K562 (cell line): Measurements from ENCODE around the gene POLR3H. TPM values are rescaled to one million over a fixed set of nuclear protein-coding genes. Genes with fewer than 3 reads are reported as not detected.

Experiments used
- ATAC-seq: fragments of 200-7000 bp; cut with Tn5 transposase; 3 replicates; pipeline ENCODE4 v1.9.1; 2020; ENCODE audit warnings: moderate library complexity
- BruUV-seq: library from RNA; stranded (reverse); fragments of 400-500 nt; replicated peaks from 2 replicates; lab custom pipeline; 2021; lab: Mats Ljungman, UMichigan
- CTCF ChIA-PET: fragments of 300-600 bp; formaldehyde crosslinking; extraction: SDS; loops from one replicate; lab custom pipeline; 2021; ENCODE audit warnings: low intra/inter-chr PET ratio; lab: Yijun Ruan, JAX
- POLR2A ChIA-PET: fragments of 300-600, 350-650 bp; sonication (Branson Sonifier 250); formaldehyde crosslinking; extraction: SDS; loops from one replicate; lab custom pipeline; 2021; ENCODE audit warnings: antibody characterized with exemption, inconsistent platforms; lab: Yijun Ruan, JAX
- DNase-seq, 4 experiments: peaks; one replicate each; pipeline versions ENCODE4 v3.0.0 to v3.0.0-alpha.2; 2011 to 2018; ENCODE audit warnings: low spot score in 3 of 4, mixed read lengths in 3 of 4; ENCODE audit errors: extremely low read depth in 1 of 4
- FAIRE-seq: peaks from 2 replicates; lab custom pipeline; 2011; peaks lifted over from hg19 to GRCh38; lab: Jason Lieb, UNC
- H2AFZ ChIP-seq: 2 replicates; pipeline ENCODE4 v1.6.0; 2011; ENCODE audit warnings: low read depth, low read length, control low read depth, inconsistent platforms
- H3K27ac ChIP-seq: fragments of 200-600 bp; 3 replicates; pipeline ENCODE4 v1.8.0; 2011; ENCODE audit warnings: low read depth, mild to moderate bottlenecking, control low read depth, inconsistent platforms, low read length, moderate library complexity, mixed read lengths; ENCODE audit errors: extremely low read depth
- H3K27me3 ChIP-seq, 2 experiments: fragments of 300-600 bp in 1 of 2; 2 replicates in 1 of 2; 3 replicates in 1 of 2; pipeline versions ENCODE4 v1.6.0 to v1.8.0; 2011; ENCODE audit warnings: inconsistent platforms in 2 of 2, low read length in 2 of 2, mild to moderate bottlenecking in 1 of 2, mixed read lengths in 1 of 2, moderate library complexity in 1 of 2; ENCODE audit not compliant: control insufficient read depth in 2 of 2, insufficient read depth in 2 of 2
- H3K36me3 ChIP-seq: fragments of 300-600 bp; 3 replicates; pipeline ENCODE4 v1.8.0; 2011; ENCODE audit warnings: mild to moderate bottlenecking, low read length, inconsistent platforms; ENCODE audit not compliant: control insufficient read depth, insufficient read depth
- H3K4me1 ChIP-seq, 2 experiments: fragments of 200-600 bp in 1 of 2; replicated peaks in 1 of 2; 2 replicates in 1 of 2; 3 replicates in 1 of 2; pipeline versions ENCODE4 v1.5.1 to v1.8.0; 2011; ENCODE audit warnings: inconsistent platforms in 2 of 2, low read length in 2 of 2, mild to moderate bottlenecking in 1 of 2, mixed read lengths in 1 of 2, moderate library complexity in 1 of 2; ENCODE audit not compliant: control insufficient read depth in 2 of 2, insufficient read depth in 2 of 2
- H3K4me2 ChIP-seq: 2 replicates; pipeline ENCODE4 v1.6.1; 2011; ENCODE audit warnings: low read length, control low read depth, inconsistent platforms, mixed read lengths; ENCODE audit not compliant: insufficient read depth
- H3K4me3 ChIP-seq: fragments of 200-600 bp; sonication (generic), shearing (Covaris generic); 2 replicates; pipeline ENCODE4 v1.5.1; 2016; ENCODE audit warnings: control low read depth, inconsistent platforms
- H3K79me2 ChIP-seq: fragments of 200-600 bp; 3 replicates; pipeline ENCODE4 v1.8.0; 2011; ENCODE audit warnings: low read length, inconsistent platforms; ENCODE audit not compliant: control insufficient read depth, insufficient read depth
- H3K9ac ChIP-seq, 2 experiments: 2 replicates each; pipeline versions ENCODE4 v1.6.0 to v1.6.1; 2011; ENCODE audit warnings: low read depth in 2 of 2, low read length in 2 of 2, control low read depth in 1 of 2, inconsistent platforms in 1 of 2, mild to moderate bottlenecking in 1 of 2, mixed read lengths in 1 of 2; ENCODE audit not compliant: insufficient read depth in 1 of 2
- H3K9me1 ChIP-seq: one replicate; pipeline ENCODE4 v1.6.0; 2011; ENCODE audit warnings: inconsistent platforms, mild to moderate bottlenecking, low read length, moderate library complexity; ENCODE audit not compliant: control insufficient read depth, insufficient read depth
- H3K9me3 ChIP-seq: replicated peaks from 2 replicates; pipeline ENCODE4 v1.5.1; 2011; ENCODE audit warnings: low read depth, low read length, inconsistent platforms; ENCODE audit not compliant: control insufficient read depth, insufficient read depth
- H4K20me1 ChIP-seq: replicated peaks from 2 replicates; pipeline ENCODE4 v1.6.1; 2011; ENCODE audit warnings: low read length, inconsistent platforms, mixed read lengths; ENCODE audit not compliant: control insufficient read depth, insufficient read depth
- BCL6 ChIP-seq: fragments of 250-450 bp; sonication (Bioruptor Pico); IDR thresholded peaks from 2 replicates; pipeline ENCODE4 v1.4.0; 2020
- E2F3 ChIP-seq: fragments of 250-450 bp; sonication (Bioruptor Pico); IDR thresholded peaks from 2 replicates; pipeline ENCODE4 v1.4.0; 2020; ENCODE audit warnings: mild to moderate bottlenecking
- MAFG ChIP-seq: fragments of 450-650 bp; conservative IDR thresholded peaks from 2 replicates; pipeline ENCODE4 v1.6.1; 2016; ENCODE audit warnings: missing genetic modification characterization, missing compliant biosample characterization
- NEUROD1 ChIP-seq: fragments of 150-350 bp; IDR thresholded peaks from 2 replicates; pipeline ENCODE4 v1.6.1; 2014; ENCODE audit warnings: borderline replicate concordance, low read length, low read depth; ENCODE audit not compliant: partially characterized antibody
- RBM14 ChIP-seq: fragments of 200-400 bp; formaldehyde crosslinking; IDR thresholded peaks from 2 replicates; pipeline ENCODE4 v1.6.1; 2018; ENCODE audit warnings: low read depth, mild to moderate bottlenecking, low read length, moderate library complexity, borderline replicate concordance; ENCODE audit not compliant: insufficient read depth
- TARDBP ChIP-seq: fragments of 450-650 bp; IDR thresholded peaks from 2 replicates; pipeline ENCODE4 v1.6.1; 2016
- TEAD4 ChIP-seq, 2 experiments: sonication (generic) in 1 of 2; formaldehyde crosslinking in 1 of 2; IDR thresholded peaks; 2 replicates each; pipeline versions ENCODE4 v1.6.1 to v1.8.0; 2012 to 2022; ENCODE audit warnings: borderline replicate concordance in 1 of 2, inconsistent platforms in 1 of 2, low read length in 1 of 2, mild to moderate bottlenecking in 1 of 2, missing genetic modification reagents in 1 of 2
- YBX1 ChIP-seq: fragments of 450-650 bp; IDR thresholded peaks from 2 replicates; pipeline ENCODE4 v1.7.1; 2016; ENCODE audit warnings: mild to moderate bottlenecking
- ZNF12 ChIP-seq: sonication (generic); formaldehyde crosslinking; IDR thresholded peaks from 2 replicates; pipeline ENCODE4 v1.4.0; 2020; ENCODE audit warnings: mild to moderate bottlenecking, missing genetic modification reagents
- ZNF165 ChIP-seq: fragments of 250-450 bp; sonication (Bioruptor Pico); IDR thresholded peaks from 2 replicates; pipeline ENCODE4 v1.4.0; 2020; ENCODE audit warnings: borderline replicate concordance
- ZNF175 ChIP-seq: fragments of 200-800 bp; sonication (Bioruptor generic); IDR thresholded peaks from 2 replicates; pipeline ENCODE4 v1.6.1; 2016; ENCODE audit warnings: low read depth, mild to moderate bottlenecking, missing genetic modification characterization, missing compliant biosample characterization
- ZNF311 ChIP-seq: fragments of 250-450 bp; sonication (Bioruptor Pico); IDR thresholded peaks from 2 replicates; pipeline ENCODE4 v1.4.0; 2020; ENCODE audit warnings: mild to moderate bottlenecking, moderate library complexity
- ZNF444 ChIP-seq: fragments of 250-450 bp; sonication (Bioruptor Pico); IDR thresholded peaks from 2 replicates; pipeline ENCODE4 v1.4.0; 2020; ENCODE audit warnings: mild to moderate bottlenecking, moderate library complexity
- ZNF77 ChIP-seq: fragments of 250-450 bp; sonication (Bioruptor Pico); IDR thresholded peaks from 2 replicates; pipeline ENCODE4 v1.5.0; 2020
- WGBS: fragments of 100-300 bp; shearing (Covaris generic); methylation state at CpG from one replicate; pipeline ENCODE4 v1.1.6; 2016; ENCODE audit warnings: low coverage, mixed read lengths; ENCODE audit not compliant: insufficient coverage; ENCODE audit errors: missing lambda C conversion rate; 5-methylcytosine and 5-hydroxymethylcytosine counted together
- in situ Hi-C: fragments of 300-500 bp; cut with MboI; formaldehyde crosslinking; loops from 4 replicates; pipeline ENCODE4 v1.15.0; 2018; ENCODE audit warnings: inconsistent platforms, mixed read lengths
- intact Hi-C: fragments of 100-400 bp; cut with micrococcal nuclease; formaldehyde crosslinking; loops from 2 replicates; pipeline ENCODE4 v1.14.2; 2022
- polyA plus RNA-seq, 8 experiments: library from polyadenylated mRNA; depleted of rRNA in 4 of 8; stranded (reverse) in 5 of 8; unstranded in 3 of 8; fragments of >200 nt; fragmentation: Nextera tagmentation in 2 of 8; fragmentation: Illumina TruSeq in 1 of 8; extraction: Ambion mirVana in 2 of 8; extraction: Trizol in 1 of 8; gene quantifications; 2 replicates each; pipeline versions ENCODE4 v1.2.1 to v1.2.3, GENCODE V29; 2011 to 2014; ENCODE audit warnings: inconsistent platforms in 1 of 8, missing spikeins in 1 of 8
- total RNA-seq, 7 experiments: library from RNA; depleted of rRNA in 6 of 7; stranded (reverse); fragments of >200 nt in 6 of 7; fragmentation: Illumina TruSeq in 2 of 7; extraction: Trizol in 2 of 7; gene quantifications; 2 replicates each; pipeline versions ENCODE4 v1.2.1 to v1.2.3, GENCODE V29; 2011 to 2021; ENCODE audit warnings: low replicate concordance in 1 of 7
- TF ChIP-seq, protein P1 (sequence below): IDR thresholded peaks from 2 replicates; pipeline ENCODE4 v1.6.1; 2011; ENCODE audit warnings: borderline replicate concordance, low read depth, mild to moderate bottlenecking, moderate library complexity, low read length; ENCODE audit not compliant: insufficient read depth, poor library complexity, severe bottlenecking
- TF ChIP-seq, protein P2 (sequence below), 3 experiments: IDR thresholded peaks in 2 of 3; conservative IDR thresholded peaks in 1 of 3; 2 replicates each; pipeline ENCODE4 v1.5.1; 2011 to 2012; ENCODE audit warnings: low read length in 3 of 3, mild to moderate bottlenecking in 3 of 3, control low read depth in 2 of 3, improper control_type of control experiment in 1 of 3, inconsistent platforms in 1 of 3, low read depth in 1 of 3, mixed read lengths in 1 of 3, moderate library complexity in 1 of 3; ENCODE audit not compliant: insufficient read depth in 2 of 3
- TF ChIP-seq, protein P3 (sequence below): fragments of 250-450 bp; sonication (Bioruptor Pico); IDR thresholded peaks from 2 replicates; pipeline ENCODE4 v1.8.0; 2022; ENCODE audit warnings: moderate library complexity, mild to moderate bottlenecking, inconsistent platforms

The POLR3H gene
- total and polyA plus RNA-seq, 9 of the 15 experiments (the other 6 are each of a cell fraction or from before 2014, with no cell fraction given), result 5.3 to 48.4 (median 22.2) TPM

DNA sequence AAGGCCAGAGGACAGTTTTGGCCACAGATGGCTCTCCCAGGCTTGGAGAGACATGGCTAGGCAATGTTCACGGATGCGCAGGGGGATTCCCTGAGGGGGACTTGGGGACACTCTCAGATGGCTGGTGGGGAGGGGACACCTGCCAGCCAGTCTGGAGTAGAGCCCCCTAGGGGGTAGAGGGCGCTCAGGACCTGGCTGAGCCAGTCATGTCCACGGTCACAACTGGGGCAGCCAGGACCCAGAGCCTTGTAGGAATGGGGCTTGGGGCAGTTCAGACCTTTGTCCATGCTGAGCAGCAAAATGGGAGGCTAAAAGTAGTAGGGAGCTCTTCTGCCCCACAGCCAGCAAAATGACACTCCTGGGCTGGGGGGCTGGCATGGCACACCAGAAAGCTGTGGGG is 18.2 kb upstream of the POLR3H start:
- H3K27me3 ChIP-seq, result no peaks in the 10 kb centered on the region
- ATAC-seq, result no peak
- H3K9me3 ChIP-seq, result no peaks in the 10 kb centered on the region
- no peak for DNase-seq
- no peaks in the 10 kb centered on the region for H3K79me2 ChIP-seq
- H3K4me3 ChIP-seq, result no peak overlapping the region
- no peak for TF ChIP-seq ZNF175 (CRISPR knock-in tag)
- no peak for TF ChIP-seq BCL6 (CRISPR knock-in tag)
- TF ChIP-seq ZNF12 (CRISPR knock-in tag), result no peak
- no peak for TF ChIP-seq RBM14
- TF ChIP-seq, protein P1, sequence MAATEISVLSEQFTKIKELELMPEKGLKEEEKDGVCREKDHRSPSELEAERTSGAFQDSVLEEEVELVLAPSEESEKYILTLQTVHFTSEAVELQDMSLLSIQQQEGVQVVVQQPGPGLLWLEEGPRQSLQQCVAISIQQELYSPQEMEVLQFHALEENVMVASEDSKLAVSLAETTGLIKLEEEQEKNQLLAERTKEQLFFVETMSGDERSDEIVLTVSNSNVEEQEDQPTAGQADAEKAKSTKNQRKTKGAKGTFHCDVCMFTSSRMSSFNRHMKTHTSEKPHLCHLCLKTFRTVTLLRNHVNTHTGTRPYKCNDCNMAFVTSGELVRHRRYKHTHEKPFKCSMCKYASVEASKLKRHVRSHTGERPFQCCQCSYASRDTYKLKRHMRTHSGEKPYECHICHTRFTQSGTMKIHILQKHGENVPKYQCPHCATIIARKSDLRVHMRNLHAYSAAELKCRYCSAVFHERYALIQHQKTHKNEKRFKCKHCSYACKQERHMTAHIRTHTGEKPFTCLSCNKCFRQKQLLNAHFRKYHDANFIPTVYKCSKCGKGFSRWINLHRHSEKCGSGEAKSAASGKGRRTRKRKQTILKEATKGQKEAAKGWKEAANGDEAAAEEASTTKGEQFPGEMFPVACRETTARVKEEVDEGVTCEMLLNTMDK, result peak; percentile 21
- TF ChIP-seq, protein P2, sequence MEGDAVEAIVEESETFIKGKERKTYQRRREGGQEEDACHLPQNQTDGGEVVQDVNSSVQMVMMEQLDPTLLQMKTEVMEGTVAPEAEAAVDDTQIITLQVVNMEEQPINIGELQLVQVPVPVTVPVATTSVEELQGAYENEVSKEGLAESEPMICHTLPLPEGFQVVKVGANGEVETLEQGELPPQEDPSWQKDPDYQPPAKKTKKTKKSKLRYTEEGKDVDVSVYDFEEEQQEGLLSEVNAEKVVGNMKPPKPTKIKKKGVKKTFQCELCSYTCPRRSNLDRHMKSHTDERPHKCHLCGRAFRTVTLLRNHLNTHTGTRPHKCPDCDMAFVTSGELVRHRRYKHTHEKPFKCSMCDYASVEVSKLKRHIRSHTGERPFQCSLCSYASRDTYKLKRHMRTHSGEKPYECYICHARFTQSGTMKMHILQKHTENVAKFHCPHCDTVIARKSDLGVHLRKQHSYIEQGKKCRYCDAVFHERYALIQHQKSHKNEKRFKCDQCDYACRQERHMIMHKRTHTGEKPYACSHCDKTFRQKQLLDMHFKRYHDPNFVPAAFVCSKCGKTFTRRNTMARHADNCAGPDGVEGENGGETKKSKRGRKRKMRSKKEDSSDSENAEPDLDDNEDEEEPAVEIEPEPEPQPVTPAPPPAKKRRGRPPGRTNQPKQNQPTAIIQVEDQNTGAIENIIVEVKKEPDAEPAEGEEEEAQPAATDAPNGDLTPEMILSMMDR (IDR thresholded peaks at IDR 0.05 in 2 of 3, conservative IDR thresholded peaks at IDR 0.05 in 1 of 3; ENCODE audit: insufficient read depth in 2 of 3, low read depth in 1 of 3, low read length in 3 of 3), result 0 out of 6 replicates have a peak, but pooled peaks of 1 of the 3 experiments have one; percentile 6
- TF ChIP-seq TEAD4 (IDR thresholded peaks at IDR 0.05; ENCODE audit: low read length), result no peak
- TF ChIP-seq TEAD4 (CRISPR knock-in tag; IDR thresholded peaks at IDR 0.05; ENCODE audit: borderline replicate concordance), result no peak
- no peak for TF ChIP-seq NEUROD1
- no peak for TF ChIP-seq ZNF165
- TF ChIP-seq ZNF311 (CRISPR knock-in tag), result no peak
- no peak for TF ChIP-seq YBX1
- no peak for TF ChIP-seq ZNF77 (CRISPR knock-in tag)
- TF ChIP-seq ZNF444 (CRISPR knock-in tag), result no peak
- no peak for TF ChIP-seq E2F3 (CRISPR knock-in tag)
- no peak for TF ChIP-seq MAFG (tag)
- TF ChIP-seq, protein P3, sequence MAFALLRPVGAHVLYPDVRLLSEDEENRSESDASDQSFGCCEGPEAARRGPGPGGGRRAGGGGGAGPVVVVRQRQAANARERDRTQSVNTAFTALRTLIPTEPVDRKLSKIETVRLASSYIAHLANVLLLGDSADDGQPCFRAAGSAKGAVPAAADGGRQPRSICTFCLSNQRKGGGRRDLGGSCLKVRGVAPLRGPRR (CRISPR knock-in tag), result no peak
- no peak for TF ChIP-seq TARDBP
- H3K4me1 ChIP-seq, result peaks cover 22 to 56% of the 10 kb centered on the region in 2 experiments; a peak in 4 of 5 replicates
- H3K4me2 ChIP-seq, result peak overlapping the region; percentile 37; the same call in 1 of the 2 replicates
- ChIA-PET POLR2A (interaction anchor here (0.6 to 0.7 kb wide), 2 partner anchors 24 to 27 kb away, joined by 3 read pairs; partner anchors contain the start of gene PMM1), CTCF (no interaction called here)
- H3K36me3 ChIP-seq, result no peaks in the 10 kb centered on the region
- peak overlapping the region; percentile 72 for H2AFZ ChIP-seq
- BruUV-seq, result no TSS peak
- 33% methylated on average over 1 of the region's 4 CpGs for WGBS
- intact Hi-C loops, result no loop called here
- H3K9me1 ChIP-seq, result no peaks in the 10 kb centered on the region
- no peak for FAIRE-seq
- H3K27ac ChIP-seq, result peak overlapping the region; percentile 62; the same call in 2 of the 3 replicates
- H4K20me1 ChIP-seq, result no peaks in the 10 kb centered on the region
- in situ Hi-C loops, result no loop called here
- peak overlapping the region; percentile 25 to 66; a peak in 3 of 4 replicates for H3K9ac ChIP-seq
